PC-9 (cell line): ENCODE measurements around the gene PPFIBP1. TPM values are rescaled to one million over a fixed set of nuclear protein-coding genes. Genes with fewer than 3 reads are reported as not detected.

Experiments used
- BruUV-seq: library from RNA; stranded (reverse); fragments of 400-500 nt; replicated peaks from 2 replicates; lab custom pipeline; 2021; lab: Mats Ljungman, UMichigan
- CTCF ChIA-PET: fragments of 300-600 bp; sonication (Branson Sonifier 250); formaldehyde crosslinking; loops from one replicate; lab custom pipeline; 2022; ENCODE audit warnings: antibody characterized with exemption; lab: Charles Lee
- POLR2A ChIA-PET: fragments of 300-600 bp; sonication (Branson Sonifier 250); formaldehyde crosslinking; loops from one replicate; lab custom pipeline; 2022; ENCODE audit warnings: antibody characterized with exemption; ENCODE audit not compliant: unreplicated experiment; lab: Charles Lee
- DNase-seq, 2 experiments: peaks; one replicate each; pipeline versions ENCODE4 v3.0.0 to v3.0.0-alpha.2; 2015 to 2022; ENCODE audit warnings: mixed read lengths in 1 of 2
- H2AFZ ChIP-seq: fragments of 200-600 bp; sonication (generic); 2 replicates; pipeline ENCODE4 v1.8.1; 2017; ENCODE audit warnings: antibody characterized with exemption
- H3F3A ChIP-seq: fragments of 200-600 bp; sonication (generic); 2 replicates; pipeline ENCODE4 v1.8.1; 2017; ENCODE audit warnings: antibody characterized with exemption, mild to moderate bottlenecking, low read depth; ENCODE audit not compliant: insufficient read depth
- H3K27ac ChIP-seq: fragments of 200-600 bp; sonication (generic); 2 replicates; pipeline ENCODE4 v1.6.1; 2016; ENCODE audit warnings: mixed run types
- H3K27me3 ChIP-seq: fragments of 200-600 bp; sonication (generic); 2 replicates; pipeline ENCODE4 v1.6.1; 2016; ENCODE audit warnings: low read depth, mixed run types; ENCODE audit not compliant: insufficient read depth
- H3K36me3 ChIP-seq: fragments of 200-600 bp; sonication (generic); 2 replicates; pipeline ENCODE4 v1.6.1; 2016; ENCODE audit warnings: low read depth, mixed run types
- H3K4me1 ChIP-seq: fragments of 200-600 bp; sonication (generic); replicated peaks from 2 replicates; pipeline ENCODE4 v1.6.1; 2016; ENCODE audit warnings: mixed run types; ENCODE audit not compliant: insufficient read depth
- H3K4me2 ChIP-seq: fragments of 200-600 bp; sonication (generic); 2 replicates; pipeline ENCODE4 v1.6.1; 2017; ENCODE audit warnings: mixed run types
- H3K4me3 ChIP-seq: fragments of 200-600 bp; sonication (generic); 2 replicates; pipeline ENCODE4 v1.6.1; 2016; ENCODE audit warnings: mixed run types
- H3K79me2 ChIP-seq: fragments of 200-600 bp; sonication (generic); 2 replicates; pipeline ENCODE4 v1.6.1; 2017; ENCODE audit warnings: low read depth, mixed run types
- H3K9me2 ChIP-seq: fragments of 200-600 bp; sonication (generic); 2 replicates; pipeline ENCODE4 v1.8.1; 2017; ENCODE audit warnings: mild to moderate bottlenecking; ENCODE audit not compliant: insufficient read depth
- H3K9me3 ChIP-seq: fragments of 200-600 bp; sonication (generic); 2 replicates; pipeline ENCODE4 v1.8.1; 2016; ENCODE audit warnings: low read depth; ENCODE audit not compliant: insufficient read depth
- H4K20me1 ChIP-seq: fragments of 200-600 bp; sonication (generic); 2 replicates; pipeline ENCODE4 v1.8.1; 2017; ENCODE audit not compliant: insufficient read depth
- CTCF ChIP-seq: fragments of 200-600 bp; sonication (generic); conservative IDR thresholded peaks from 2 replicates; pipeline ENCODE4 v1.6.1; 2017; ENCODE audit warnings: mixed run types, antibody characterized with exemption, mild to moderate bottlenecking, moderate library complexity
- EZH2 ChIP-seq: fragments of 200-600 bp; sonication (generic); IDR thresholded peaks from 2 replicates; pipeline ENCODE4 v1.8.0; 2017; ENCODE audit warnings: antibody characterized with exemption, low read depth
- intact Hi-C: fragments of 100-400 bp; cut with micrococcal nuclease; formaldehyde crosslinking; loops from one replicate; pipeline ENCODE4 v1.10.0; 2022; ENCODE audit not compliant: unreplicated experiment
- total RNA-seq: library from RNA; stranded (reverse); gene quantifications from 2 replicates; pipeline ENCODE4 v1.2.3, GENCODE V29; 2021

PPFIBP1 gene
- total RNA-seq, 1 experiment from 2014 or later = 77.0 TPM

GRCh38 chr12:27696864-27697564 lies 173.0 kb downstream of the PPFIBP1 start:
- Histone ChIP-seq H3K9me3 (no peaks in the 10 kb centered on the region), H3K9me2 (no peaks in the 10 kb centered on the region), H3K4me3 (no peak overlapping the region), H3K79me2 (no peaks in the 10 kb centered on the region), H3K4me1 (no peaks in the 10 kb centered on the region), H2AFZ (no peak overlapping the region), H3F3A (no peaks in the 10 kb centered on the region), H3K27ac (no peak overlapping the region), H3K4me2 (no peak overlapping the region), H4K20me1 (no peaks in the 10 kb centered on the region), H3K27me3 (no peaks in the 10 kb centered on the region), H3K36me3 (no peaks in the 10 kb centered on the region)
- no peak for DNase-seq
- no TSS peak for BruUV-seq
- ChIA-PET CTCF (no interaction called here), POLR2A (no interaction called here)
- TF ChIP-seq CTCF (no peak), EZH2 (no peak)
- intact Hi-C loops = no loop called here

GRCh38 chr12:27703720-27704452 lies 179.9 kb downstream of the PPFIBP1 start:
- no peak for TF ChIP-seq EZH2
- TF ChIP-seq CTCF = peak; percentile 96
- ChIA-PET POLR2A (no interaction called here), CTCF (interaction anchor here (0.6 kb wide), 1 partner anchor 1444 kb away, joined by 3 read pairs; no protein-coding TSS in a partner anchor)
- intact Hi-C loops = loop anchor here (1.0 to 5.0 kb wide), 3 partner anchors 280 to 852 kb away; partner anchors contain the start of gene TM7SF3
- no peaks in the 10 kb centered on the region for H4K20me1 ChIP-seq
- no peak overlapping the region for H2AFZ ChIP-seq
- no peak overlapping the region for H3K4me3 ChIP-seq
- DNase-seq = peak; percentile 71 to 77
- H3K27me3 ChIP-seq = no peaks in the 10 kb centered on the region
- no peaks in the 10 kb centered on the region for H3K9me3 ChIP-seq
- H3K9me2 ChIP-seq = no peaks in the 10 kb centered on the region
- peak overlapping the region; percentile 67 for H3K27ac ChIP-seq
- no peaks in the 10 kb centered on the region for H3K36me3 ChIP-seq
- H3K4me1 ChIP-seq = 0 out of 2 replicates have a peak, but pooled peaks cover 3% of the 10 kb centered on the region
- no TSS peak for BruUV-seq
- no peaks in the 10 kb centered on the region for H3F3A ChIP-seq
- no peaks in the 10 kb centered on the region for H3K79me2 ChIP-seq
- peak overlapping the region; percentile 18; the same call in 1 of the 2 replicates for H3K4me2 ChIP-seq

GRCh38 chr12:27705263-27705662 lies 181.3 kb downstream of the PPFIBP1 start:
- Histone ChIP-seq H3K27me3 (no peaks in the 10 kb centered on the region), H3K27ac (no peak overlapping the region), H3K36me3 (no peaks in the 10 kb centered on the region), H3K9me3 (no peaks in the 10 kb centered on the region), H4K20me1 (no peaks in the 10 kb centered on the region), H3F3A (no peaks in the 10 kb centered on the region), H3K4me3 (no peak overlapping the region), H3K79me2 (no peaks in the 10 kb centered on the region), H3K4me1 (peaks cover 7% of the 10 kb centered on the region; the same call in 1 of the 2 replicates), H2AFZ (no peak overlapping the region), H3K9me2 (no peaks in the 10 kb centered on the region), H3K4me2 (no peak overlapping the region)
- intact Hi-C loops = no loop called here
- ChIA-PET CTCF (no interaction called here), POLR2A (interaction anchor here (0.6 kb wide), 1 partner anchor 13 kb away, joined by 3 read pairs; no protein-coding TSS in a partner anchor)
- TF ChIP-seq EZH2 (no peak), CTCF (no peak)
- DNase-seq = no peak
- no TSS peak for BruUV-seq
